ENCODE results near the gene VSIG10L2.
"Not testable (repeated sequence)": the region's sequence is repeated elsewhere in the genome, so short reads cannot be mapped to it uniquely, and the experiment has no call there.

VSIG10L2 gene

DNA sequence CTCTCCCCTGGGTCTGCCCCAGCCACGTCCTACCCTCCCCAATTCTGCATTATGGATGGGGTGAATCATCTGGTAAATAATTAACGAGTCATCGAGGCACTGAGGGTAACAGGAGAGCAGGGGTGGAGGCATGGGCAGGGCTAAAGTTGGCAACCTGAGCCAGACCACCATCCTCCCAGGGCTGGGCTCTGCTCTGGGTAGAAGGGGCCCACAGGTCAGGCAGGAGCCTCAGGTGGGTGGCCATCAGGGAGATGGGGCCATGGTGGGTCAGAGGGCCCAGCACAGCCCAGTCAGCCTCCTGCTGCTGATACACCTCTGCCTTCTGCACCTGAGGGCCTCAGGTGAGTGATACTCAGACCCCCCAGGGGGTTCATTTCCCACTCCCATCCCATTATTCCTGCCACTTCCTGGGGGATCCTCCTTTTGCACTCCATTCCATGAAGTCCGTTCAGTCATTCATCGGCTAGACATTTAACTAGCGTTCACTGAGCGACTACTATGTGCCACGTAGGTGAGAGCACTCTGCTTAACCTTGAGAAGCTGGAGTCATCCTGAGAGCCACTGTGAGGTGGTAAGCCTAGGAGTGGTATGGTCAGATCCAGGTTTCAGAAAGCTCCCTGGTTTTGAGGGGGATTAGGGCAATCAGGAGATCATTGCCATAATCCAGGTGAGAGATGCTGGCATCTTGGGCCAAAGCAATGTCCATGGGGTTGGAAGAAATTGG lies at the start of gene VSIG10L2:
VSIG10L2 (plus strand) TSS at position 248 of the 724 bp plus-strand sequence; CDS start at position 260, 12 bp downstream.
- H3K4me3 ChIP-seq (ENCODE audit: low read length in 2 of 2): no peak within 1 kb of the TSS
- no peaks in the 10 kb centered on the region for H3K9me3 ChIP-seq (ENCODE audit: control insufficient read depth in 2 of 2, low read length in 2 of 2)
- peaks cover 12% of the 10 kb centered on the region for H3K4me1 ChIP-seq (ENCODE audit: control insufficient read depth, insufficient read depth, low read length)
- no peaks in the 10 kb centered on the region for H3K27me3 ChIP-seq (ENCODE audit: control insufficient read depth in 1 of 2, insufficient read depth in 2 of 2, low read length in 2 of 2)
- H3K27ac ChIP-seq (ENCODE audit: low read length): no peak within 1 kb of the TSS
- H3K9ac ChIP-seq (ENCODE audit: low read length in 2 of 2): no peak within 1 kb of the TSS
- no peaks in the 10 kb centered on the region for H3K36me3 ChIP-seq (ENCODE audit: control insufficient read depth in 2 of 2, insufficient read depth in 2 of 2, low read length in 2 of 2)

- no peaks in the 10 kb centered on the region for H3K9me3 ChIP-seq (ENCODE audit: control insufficient read depth in 2 of 2, low read length in 2 of 2)
- no peak overlapping the region for H3K27ac ChIP-seq (ENCODE audit: low read length)
- H3K9ac ChIP-seq (ENCODE audit: low read length in 2 of 2): no peak overlapping the region
- peak overlapping the region in 1 of 2 donors; percentile 92 for H3K4me3 ChIP-seq (ENCODE audit: low read length in 2 of 2)
- peaks cover 8 to 13% of the 10 kb centered on the region in 2 donors for H3K36me3 ChIP-seq (ENCODE audit: control insufficient read depth in 2 of 2, insufficient read depth in 2 of 2, low read length in 2 of 2)
- H3K27me3 ChIP-seq (ENCODE audit: control insufficient read depth in 1 of 2, insufficient read depth in 2 of 2, low read length in 2 of 2): peaks cover 13 to 21% of the 10 kb centered on the region in 2 donors
- peaks cover 15% of the 10 kb centered on the region for H3K4me1 ChIP-seq (ENCODE audit: control insufficient read depth, insufficient read depth, low read length)
Measured at GRCh38 chr11:125901872-125902271, 44.0 kb upstream of the VSIG10L2 start.

GRCh38 chr11:125902277-125902926 lies 43.4 kb upstream of the VSIG10L2 start:
- H3K27ac ChIP-seq (ENCODE audit: low read length): peak overlapping the region; percentile 76
- peak overlapping the region; percentile 84 to 94 for H3K9ac ChIP-seq (ENCODE audit: low read length in 2 of 2)
- peak overlapping the region; percentile 66 to 92 for H3K4me3 ChIP-seq (ENCODE audit: low read length in 2 of 2)
- H3K9me3 ChIP-seq (ENCODE audit: control insufficient read depth in 2 of 2, low read length in 2 of 2): no peaks in the 10 kb centered on the region
- peaks cover 13 to 21% of the 10 kb centered on the region in 2 donors for H3K27me3 ChIP-seq (ENCODE audit: control insufficient read depth in 1 of 2, insufficient read depth in 2 of 2, low read length in 2 of 2)
- peaks cover 15% of the 10 kb centered on the region for H3K4me1 ChIP-seq (ENCODE audit: control insufficient read depth, insufficient read depth, low read length)
- H3K36me3 ChIP-seq (ENCODE audit: control insufficient read depth in 2 of 2, insufficient read depth in 2 of 2, low read length in 2 of 2): peaks cover 8 to 13% of the 10 kb centered on the region in 2 donors

GRCh38 chr11:125902927-125903710 lies 42.7 kb upstream of the VSIG10L2 start, which contains the start of gene PUS3:
Gene PUS3 (minus strand): TSS chr11:125903206. CDS start chr11:125896284, 6,922 bp downstream.
- peak within 1 kb of the TSS; percentile 66 to 92 for H3K4me3 ChIP-seq (ENCODE audit: low read length in 2 of 2)
- no peaks in the 10 kb centered on the region for H3K9me3 ChIP-seq (ENCODE audit: control insufficient read depth in 2 of 2, low read length in 2 of 2)
- H3K4me1 ChIP-seq (ENCODE audit: control insufficient read depth, insufficient read depth, low read length): peaks cover 15% of the 10 kb centered on the region
- peak within 1 kb of the TSS; percentile 76 for H3K27ac ChIP-seq (ENCODE audit: low read length)
- H3K9ac ChIP-seq (ENCODE audit: low read length in 2 of 2): peak within 1 kb of the TSS; percentile 84 to 94
- H3K36me3 ChIP-seq (ENCODE audit: control insufficient read depth in 2 of 2, insufficient read depth in 2 of 2, low read length in 2 of 2): peaks cover 8 to 13% of the 10 kb centered on the region in 2 donors
- peaks cover 13 to 21% of the 10 kb centered on the region in 2 donors for H3K27me3 ChIP-seq (ENCODE audit: control insufficient read depth in 1 of 2, insufficient read depth in 2 of 2, low read length in 2 of 2)

GRCh38 chr11:125903711-125904659 lies 41.9 kb upstream of the VSIG10L2 start, which contains the start of gene DDX25:
Gene DDX25 (plus strand): TSS chr11:125904508. CDS start chr11:125904518, 10 bp downstream.
- Histone ChIP-seq H3K9ac (ENCODE audit: low read length in 2 of 2) (no peak within 1 kb of the TSS), H3K4me1 (ENCODE audit: control insufficient read depth, insufficient read depth, low read length) (peaks cover 15% of the 10 kb centered on the region), H3K27ac (ENCODE audit: low read length) (no peak within 1 kb of the TSS), H3K36me3 (ENCODE audit: control insufficient read depth in 2 of 2, insufficient read depth in 2 of 2, low read length in 2 of 2) (peaks cover 8 to 12% of the 10 kb centered on the region in 2 donors), H3K9me3 (ENCODE audit: control insufficient read depth in 2 of 2, low read length in 2 of 2) (no peaks in the 10 kb centered on the region), H3K27me3 (ENCODE audit: control insufficient read depth in 1 of 2, insufficient read depth in 2 of 2, low read length in 2 of 2) (peaks cover 13 to 21% of the 10 kb centered on the region in 2 donors), H3K4me3 (ENCODE audit: low read length in 2 of 2) (peak within 1 kb of the TSS; percentile 66 to 92)

GRCh38 chr11:125904678-125905077 lies 41.2 kb upstream of the VSIG10L2 start:
- no peaks in the 10 kb centered on the region for H3K9me3 ChIP-seq (ENCODE audit: control insufficient read depth in 2 of 2, low read length in 2 of 2)
- peaks cover 13 to 21% of the 10 kb centered on the region in 2 donors for H3K27me3 ChIP-seq (ENCODE audit: control insufficient read depth in 1 of 2, insufficient read depth in 2 of 2, low read length in 2 of 2)
- H3K9ac ChIP-seq (ENCODE audit: low read length in 2 of 2): no peak overlapping the region
- H3K4me1 ChIP-seq (ENCODE audit: control insufficient read depth, insufficient read depth, low read length): peaks cover 15% of the 10 kb centered on the region
- H3K27ac ChIP-seq (ENCODE audit: low read length): no peak overlapping the region
- H3K4me3 ChIP-seq (ENCODE audit: low read length in 2 of 2): peak overlapping the region in 1 of 2 donors; percentile 40
- peaks cover 4 to 6% of the 10 kb centered on the region in 2 donors for H3K36me3 ChIP-seq (ENCODE audit: control insufficient read depth in 2 of 2, insufficient read depth in 2 of 2, low read length in 2 of 2)

DNA sequence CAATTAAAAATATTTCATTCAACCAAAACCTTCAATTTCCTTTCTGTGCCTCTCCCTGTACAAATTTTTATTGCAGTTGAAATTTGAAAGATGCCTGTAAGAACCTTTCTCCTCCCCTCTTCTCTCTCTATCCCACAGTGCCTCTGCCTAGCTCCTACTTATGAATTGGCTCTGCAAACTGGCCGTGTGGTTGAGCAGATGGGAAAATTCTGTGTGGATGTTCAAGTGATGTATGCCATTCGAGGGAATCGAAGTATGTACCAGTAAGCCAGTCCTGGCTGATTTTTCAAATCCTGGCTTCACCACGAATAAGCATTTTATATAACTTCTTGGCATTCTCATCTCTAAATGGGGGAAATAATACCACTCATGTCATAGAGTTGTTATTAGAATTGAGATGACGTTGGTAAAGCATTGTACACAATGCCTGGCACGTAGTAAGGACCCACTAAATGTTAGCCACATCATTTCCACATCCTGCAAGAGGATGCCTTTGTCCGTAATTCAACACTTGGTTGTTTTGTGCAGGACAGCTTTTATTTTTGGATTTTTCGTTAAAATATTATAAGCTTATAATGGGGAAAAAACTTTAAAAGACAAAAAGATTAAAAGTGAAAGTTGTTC lies 35.5 kb upstream of the VSIG10L2 start:
- H3K27me3 ChIP-seq (ENCODE audit: control insufficient read depth in 1 of 2, insufficient read depth in 2 of 2, low read length in 2 of 2): peaks cover 2 to 4% of the 10 kb centered on the region in 2 donors
- no peak overlapping the region for H3K27ac ChIP-seq (ENCODE audit: low read length)
- H3K4me1 ChIP-seq (ENCODE audit: control insufficient read depth, insufficient read depth, low read length): no peaks in the 10 kb centered on the region
- H3K9ac ChIP-seq (ENCODE audit: low read length in 2 of 2): no peak overlapping the region
- H3K36me3 ChIP-seq (ENCODE audit: control insufficient read depth in 2 of 2, insufficient read depth in 2 of 2, low read length in 2 of 2): no peaks in the 10 kb centered on the region
- H3K4me3 ChIP-seq (ENCODE audit: low read length in 2 of 2): no peak overlapping the region
- H3K9me3 ChIP-seq (ENCODE audit: control insufficient read depth in 2 of 2, low read length in 2 of 2): no peaks in the 10 kb centered on the region

GRCh38 chr11:125914601-125915000 lies 31.2 kb upstream of the VSIG10L2 start:
- H3K4me1 ChIP-seq (ENCODE audit: control insufficient read depth, insufficient read depth, low read length); H3K27ac ChIP-seq (ENCODE audit: low read length); H3K9me3 ChIP-seq (ENCODE audit: control insufficient read depth in 2 of 2, low read length in 2 of 2); H3K27me3 ChIP-seq (ENCODE audit: control insufficient read depth in 1 of 2, insufficient read depth in 2 of 2, low read length in 2 of 2); H3K36me3 ChIP-seq (ENCODE audit: control insufficient read depth in 2 of 2, insufficient read depth in 2 of 2, low read length in 2 of 2); H3K9ac ChIP-seq (ENCODE audit: low read length in 2 of 2); H3K4me3 ChIP-seq (ENCODE audit: low read length in 2 of 2): not testable (repeated sequence)

DNA sequence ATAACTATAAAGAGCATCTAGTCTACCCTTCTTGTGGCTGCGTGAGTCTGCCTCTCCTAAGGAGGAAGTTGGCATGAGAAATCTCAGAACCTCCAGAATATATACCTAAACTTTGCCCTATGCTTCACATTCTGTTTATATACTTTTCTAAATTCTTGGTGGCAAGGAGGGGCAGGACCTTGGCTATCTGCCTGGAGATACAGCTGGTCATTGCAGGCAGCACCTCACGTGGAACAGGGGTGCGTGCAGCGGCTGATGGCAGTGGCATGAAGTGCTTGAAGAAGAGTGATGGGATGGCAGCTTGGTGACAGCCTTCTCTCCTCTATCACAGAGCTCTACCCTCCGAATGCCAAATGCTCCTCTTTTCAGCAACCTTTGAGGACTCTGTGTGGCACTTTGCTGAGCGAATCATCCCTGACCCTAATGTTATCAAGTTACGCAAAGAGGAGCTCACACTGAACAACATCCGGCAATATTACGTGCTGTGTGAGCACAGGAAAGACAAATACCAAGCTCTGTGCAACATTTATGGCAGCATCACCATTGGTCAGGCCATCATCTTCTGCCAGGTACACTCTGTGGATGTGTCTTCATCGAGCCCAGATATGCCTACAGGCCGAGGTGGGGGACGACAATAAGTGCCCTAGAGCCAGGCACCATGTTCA lies 29.0 kb upstream of the VSIG10L2 start:
- H3K4me3 ChIP-seq (ENCODE audit: low read length in 2 of 2): no peak overlapping the region

More for the DNA sequence above, 29.0 kb upstream of the VSIG10L2 start:
- Histone ChIP-seq H3K9me3 (ENCODE audit: control insufficient read depth in 2 of 2, low read length in 2 of 2) (no peaks in the 10 kb centered on the region), H3K27me3 (ENCODE audit: control insufficient read depth in 1 of 2, insufficient read depth in 2 of 2, low read length in 2 of 2) (peaks cover 0 to 4% of the 10 kb centered on the region in 2 donors), H3K36me3 (ENCODE audit: control insufficient read depth in 2 of 2, insufficient read depth in 2 of 2, low read length in 2 of 2) (no peaks in the 10 kb centered on the region), H3K9ac (ENCODE audit: low read length in 2 of 2) (no peak overlapping the region), H3K4me1 (ENCODE audit: control insufficient read depth, insufficient read depth, low read length) (no peaks in the 10 kb centered on the region), H3K27ac (ENCODE audit: low read length) (no peak overlapping the region)
